Measurements from ENCODE around the gene TBC1D2B.

Gene TBC1D2B

DNA sequence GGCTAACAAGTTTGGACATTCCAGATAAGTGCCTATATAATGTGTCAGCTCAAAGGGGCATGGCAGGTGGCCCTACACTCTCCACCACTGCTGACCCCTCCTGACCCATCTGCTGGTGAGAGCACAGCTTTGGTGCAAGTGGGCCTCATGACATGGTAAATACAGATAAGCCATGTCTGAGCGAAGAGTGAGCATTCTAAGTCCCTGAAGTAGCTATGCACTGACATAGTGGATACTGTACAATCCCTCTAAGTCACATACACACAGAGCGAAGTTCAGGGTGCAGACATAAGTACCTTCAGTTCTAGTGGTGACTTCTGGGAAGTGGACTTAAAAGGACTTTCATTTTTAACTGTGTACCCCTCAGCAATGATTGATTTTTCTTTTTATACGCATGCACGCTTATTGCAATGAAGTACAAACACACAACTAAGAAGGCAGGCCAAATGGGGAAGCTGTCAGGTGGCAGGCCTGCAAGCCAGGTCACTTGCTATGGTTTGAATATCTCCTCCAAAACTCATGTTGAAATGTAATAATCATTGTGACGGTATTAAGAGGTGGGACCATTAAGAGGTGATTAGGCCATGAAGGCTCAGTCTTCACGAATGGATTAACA is 41.5 kb downstream of the TBC1D2B start:
- POLR2A ChIA-PET (ENCODE audit: low non-redundant PET): no interaction called here
- CTCF ChIA-PET: interaction anchor here (0.8 kb wide), 2 partner anchors 19 to 27 kb away, joined by 4 read pairs; no protein-coding TSS in a partner anchor
- DNase-seq (ENCODE audit: low spot score): no peak
- peak overlapping the region; percentile 53 for H3K27ac ChIP-seq
- TF ChIP-seq, protein P1, sequence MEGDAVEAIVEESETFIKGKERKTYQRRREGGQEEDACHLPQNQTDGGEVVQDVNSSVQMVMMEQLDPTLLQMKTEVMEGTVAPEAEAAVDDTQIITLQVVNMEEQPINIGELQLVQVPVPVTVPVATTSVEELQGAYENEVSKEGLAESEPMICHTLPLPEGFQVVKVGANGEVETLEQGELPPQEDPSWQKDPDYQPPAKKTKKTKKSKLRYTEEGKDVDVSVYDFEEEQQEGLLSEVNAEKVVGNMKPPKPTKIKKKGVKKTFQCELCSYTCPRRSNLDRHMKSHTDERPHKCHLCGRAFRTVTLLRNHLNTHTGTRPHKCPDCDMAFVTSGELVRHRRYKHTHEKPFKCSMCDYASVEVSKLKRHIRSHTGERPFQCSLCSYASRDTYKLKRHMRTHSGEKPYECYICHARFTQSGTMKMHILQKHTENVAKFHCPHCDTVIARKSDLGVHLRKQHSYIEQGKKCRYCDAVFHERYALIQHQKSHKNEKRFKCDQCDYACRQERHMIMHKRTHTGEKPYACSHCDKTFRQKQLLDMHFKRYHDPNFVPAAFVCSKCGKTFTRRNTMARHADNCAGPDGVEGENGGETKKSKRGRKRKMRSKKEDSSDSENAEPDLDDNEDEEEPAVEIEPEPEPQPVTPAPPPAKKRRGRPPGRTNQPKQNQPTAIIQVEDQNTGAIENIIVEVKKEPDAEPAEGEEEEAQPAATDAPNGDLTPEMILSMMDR (conservative IDR thresholded peaks at IDR 0.05; ENCODE audit: low read depth): no peak

DNA sequence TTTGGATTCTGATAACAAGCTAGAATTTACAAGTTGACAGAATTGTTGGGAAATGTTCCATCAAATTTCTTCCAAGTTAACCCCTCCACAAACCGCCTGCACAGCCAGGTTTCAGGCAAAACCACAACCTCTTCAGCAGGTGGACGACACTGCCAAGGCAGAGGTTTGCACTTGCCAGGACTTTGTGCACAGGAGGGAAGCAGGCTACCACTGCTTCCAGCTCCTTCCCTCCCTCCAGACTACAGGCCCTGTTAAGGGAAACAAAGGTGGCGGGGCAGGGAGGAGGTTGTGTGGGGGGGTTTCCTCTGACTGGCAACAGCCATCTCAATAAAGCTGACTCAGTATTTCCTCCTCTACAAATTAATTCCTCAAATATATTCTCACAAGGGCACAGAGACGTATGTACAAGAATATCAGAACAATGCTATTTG is 42.2 kb downstream of the TBC1D2B start:
- ChIA-PET POLR2A (ENCODE audit: low non-redundant PET) (no interaction called here), CTCF (interaction anchor here (0.8 kb wide), 1 partner anchor 26 kb away, joined by 4 read pairs; no protein-coding TSS in a partner anchor)
- peak overlapping the region; percentile 53 for H3K27ac ChIP-seq
- TF ChIP-seq, protein P1 (conservative IDR thresholded peaks at IDR 0.05; ENCODE audit: low read depth): no peak
- DNase-seq (ENCODE audit: low spot score): no peak

DNA sequence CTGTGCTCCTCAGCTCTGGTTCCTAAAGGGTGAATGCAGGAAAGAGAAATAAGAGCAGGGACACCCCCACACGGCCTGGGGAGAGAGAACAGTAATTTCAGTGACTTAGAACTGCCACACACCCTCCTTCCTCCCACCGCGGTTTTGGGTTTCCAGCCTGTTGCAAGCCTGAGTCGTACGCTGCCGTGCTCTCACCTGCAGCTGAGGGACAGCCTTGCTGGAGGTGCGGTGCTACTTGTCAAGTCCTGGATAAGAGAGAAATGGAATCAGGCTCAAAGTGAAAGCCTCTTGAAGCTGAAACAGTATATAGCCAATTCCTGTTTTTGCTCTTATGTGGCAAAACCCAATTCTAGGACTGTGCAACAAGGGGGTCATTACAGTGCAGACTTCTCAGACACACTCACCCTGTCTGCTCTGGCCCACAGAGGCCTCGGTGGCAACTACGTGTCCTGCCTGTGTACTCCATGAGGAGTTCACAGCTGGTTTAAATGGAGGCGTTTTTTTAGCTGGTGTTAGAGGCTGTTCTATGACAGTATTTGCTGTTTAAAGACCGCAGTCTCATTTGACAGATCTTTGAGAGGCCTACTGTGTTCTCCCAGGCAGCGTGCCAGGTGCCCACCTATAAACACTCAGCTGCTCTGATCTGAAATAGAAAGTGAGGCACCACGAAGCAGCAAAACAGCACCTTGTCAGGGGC is 42.9 kb downstream of the TBC1D2B start:
- ChIA-PET CTCF (interaction anchor here (0.6 kb wide), 1 partner anchor 890 kb away, joined by 3 read pairs; no protein-coding TSS in a partner anchor), POLR2A (ENCODE audit: low non-redundant PET) (no interaction called here)
- peak overlapping the region; percentile 53 for H3K27ac ChIP-seq

DNA sequence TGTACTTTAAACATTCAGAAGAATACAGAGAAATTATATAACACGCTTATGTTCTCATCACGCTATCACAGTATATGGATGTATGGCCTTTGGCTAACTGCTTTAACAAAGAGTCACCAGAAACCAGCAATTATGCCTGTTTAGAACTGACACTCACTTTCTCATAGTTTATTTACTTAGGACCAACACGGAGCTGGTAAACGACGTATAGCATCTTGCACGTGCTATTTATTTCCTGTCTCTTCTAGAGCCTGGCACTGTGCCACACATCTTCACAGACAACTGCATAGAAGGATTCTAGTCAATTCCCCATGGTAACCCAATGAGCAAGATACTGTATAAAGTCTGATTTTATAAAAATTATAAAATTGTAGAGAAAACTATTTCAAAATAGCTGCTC is 43.6 kb downstream of the TBC1D2B start:
- H3K27ac ChIP-seq: no peak overlapping the region
- TF ChIP-seq, protein P1 (conservative IDR thresholded peaks at IDR 0.05; ENCODE audit: low read depth): no peak
- POLR2A ChIA-PET (ENCODE audit: low non-redundant PET): no interaction called here
- CTCF ChIA-PET: interaction anchor here (0.6 kb wide), 1 partner anchor 889 kb away, joined by 3 read pairs; no protein-coding TSS in a partner anchor
- no peak for DNase-seq (ENCODE audit: low spot score)

More for the DNA sequence above, 42.9 kb downstream of the TBC1D2B start:
- TF ChIP-seq, protein P1 (conservative IDR thresholded peaks at IDR 0.05; ENCODE audit: low read depth): no peak
- DNase-seq (ENCODE audit: low spot score): no peak

DNA sequence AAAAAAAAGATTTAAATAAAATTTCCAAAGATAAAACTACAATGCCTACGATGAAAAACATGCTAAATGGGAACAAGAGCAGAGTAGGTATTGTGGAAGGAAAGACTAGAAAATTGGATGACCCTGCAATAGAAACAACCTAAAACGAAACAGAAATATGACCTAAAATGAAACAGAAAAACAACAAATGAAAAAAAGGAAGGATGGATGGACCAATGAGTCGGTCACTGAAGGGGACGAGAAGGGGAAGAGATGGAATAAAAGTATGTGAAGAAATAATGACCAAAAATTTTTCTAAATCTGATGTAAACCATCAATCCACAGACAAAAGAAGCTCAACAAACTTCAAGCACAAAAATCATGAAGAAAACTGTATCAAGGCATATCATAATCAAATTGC is 44.8 kb downstream of the TBC1D2B start:
- TF ChIP-seq, protein P1 (conservative IDR thresholded peaks at IDR 0.05; ENCODE audit: low read depth): no peak
- POLR2A ChIA-PET (ENCODE audit: low non-redundant PET): no interaction called here
- no peak overlapping the region for H3K27ac ChIP-seq
- DNase-seq (ENCODE audit: low spot score): no peak
- CTCF ChIA-PET: interaction anchor here (1.0 kb wide), 1 partner anchor 77 kb away, joined by 3 read pairs; no protein-coding TSS in a partner anchor

DNA sequence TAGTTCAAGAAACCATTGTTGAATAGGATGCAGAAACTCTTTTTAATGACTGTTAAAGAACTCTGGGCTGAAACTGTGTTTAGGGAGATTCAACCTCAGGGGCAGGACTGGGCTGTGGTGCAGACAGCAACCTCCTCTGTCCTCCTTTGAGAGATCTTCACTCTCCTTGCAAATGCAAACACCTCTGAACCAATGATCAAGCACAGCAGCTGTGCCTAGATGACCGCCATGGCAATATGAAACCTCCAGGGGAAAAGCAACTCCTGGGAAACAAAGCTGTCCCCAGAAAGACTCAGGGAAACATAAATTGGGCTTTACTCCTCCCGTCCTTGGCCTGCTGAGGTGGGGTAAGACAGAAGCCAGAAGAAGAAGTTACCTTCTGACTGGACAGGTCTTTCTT is 52.6 kb downstream of the TBC1D2B start:
- CTCF ChIA-PET: no interaction called here
- no peak overlapping the region for H3K27ac ChIP-seq
- POLR2A ChIA-PET (ENCODE audit: low non-redundant PET): no interaction called here
- TF ChIP-seq, protein P1 (conservative IDR thresholded peaks at IDR 0.05; ENCODE audit: low read depth): no peak
- DNase-seq (ENCODE audit: low spot score): no peak

Data from RWPE1 (cell line).